Stimulated activated CD8-positive, alpha-beta memory T cell treated with anti-CD3 and anti-CD28 coated beads, Interleukin-15, amount 100 ng/mL, for 48 hours (primary cell): ENCODE measurements around the gene USP2.

Experiments
- DNase-seq, 2 donors: peaks; one replicate each; pipeline ENCODE4 v3.0.0-alpha.2; 2020; ENCODE audit warnings: low read depth in 2 of 2

USP2 gene

GRCh38 chr11:119363851-119364590 lies 17.5 kb downstream of the USP2 start:
- DNase-seq = peak; percentile 34 to 39

- no peak for DNase-seq
Measured at GRCh38 chr11:119363081-119363850, 18.2 kb downstream of the USP2 start.

- no peak for DNase-seq
Measured at GRCh38 chr11:119362741-119363080, 18.8 kb downstream of the USP2 start.

DNA sequence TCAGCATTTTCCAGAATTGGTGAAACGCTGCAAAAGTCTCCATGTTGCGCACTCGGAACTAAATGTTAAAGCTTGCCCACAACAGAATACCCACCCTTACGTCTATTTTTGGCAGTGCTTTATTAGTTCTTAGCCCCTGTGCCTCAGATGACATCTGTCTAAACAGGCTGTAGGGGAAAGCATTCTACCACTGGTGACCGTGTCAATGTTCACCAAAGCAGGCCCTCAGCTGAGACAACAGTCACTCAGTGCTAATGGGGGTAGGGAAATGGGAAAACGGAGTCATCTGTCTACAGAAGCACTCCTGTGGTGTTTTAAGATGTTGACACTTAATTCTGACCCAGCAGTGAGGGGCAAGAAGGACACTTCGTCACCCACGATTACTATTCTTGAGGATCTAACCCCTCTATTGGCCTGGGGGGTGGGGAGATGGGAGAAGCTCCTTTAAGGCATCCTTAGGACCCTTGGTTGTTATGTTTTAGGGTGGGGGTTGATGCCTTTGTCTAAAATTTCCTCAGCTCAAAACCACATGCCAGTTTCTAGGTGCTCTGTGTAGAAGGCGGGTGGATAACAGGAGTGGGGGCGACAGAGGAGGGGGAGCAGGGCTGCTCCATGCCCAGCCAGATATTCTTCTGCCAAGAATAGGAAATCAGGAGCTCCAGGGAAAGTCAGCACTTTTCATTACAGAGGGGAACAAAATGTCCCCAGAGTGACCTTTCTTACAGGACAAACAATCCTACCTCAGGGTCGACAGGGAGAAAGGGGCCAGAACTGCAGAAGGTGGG lies 19.4 kb downstream of the USP2 start:
- no peak for DNase-seq

- DNase-seq = peak in 1 of 2 donors; percentile 70
Measured at GRCh38 chr11:119361056-119361787, 20.3 kb downstream of the USP2 start.

GRCh38 chr11:119359365-119360214 lies 21.9 kb downstream of the USP2 start:
- no peak for DNase-seq

DNA sequence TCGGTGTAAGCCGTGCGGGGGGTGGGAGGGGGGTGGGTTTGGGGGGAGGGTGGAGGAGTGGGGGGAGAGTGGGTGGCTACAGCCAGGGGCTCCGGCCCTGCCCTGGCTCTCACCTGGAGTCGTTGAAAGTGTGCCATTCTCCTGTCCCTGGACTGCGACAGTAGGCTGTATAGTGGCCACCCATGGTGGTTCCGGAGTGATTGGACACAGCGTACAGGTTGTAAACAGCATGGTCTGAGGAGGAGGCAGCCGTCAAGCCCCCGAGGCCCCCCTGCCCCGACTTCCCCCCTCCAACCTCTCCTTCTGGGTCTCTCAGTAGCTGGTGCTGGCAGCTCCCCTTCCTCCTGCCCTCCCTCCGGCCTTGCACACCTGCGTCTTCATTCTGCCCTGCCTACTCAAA lies 24.4 kb downstream of the USP2 start:
- DNase-seq = no peak

DNA sequence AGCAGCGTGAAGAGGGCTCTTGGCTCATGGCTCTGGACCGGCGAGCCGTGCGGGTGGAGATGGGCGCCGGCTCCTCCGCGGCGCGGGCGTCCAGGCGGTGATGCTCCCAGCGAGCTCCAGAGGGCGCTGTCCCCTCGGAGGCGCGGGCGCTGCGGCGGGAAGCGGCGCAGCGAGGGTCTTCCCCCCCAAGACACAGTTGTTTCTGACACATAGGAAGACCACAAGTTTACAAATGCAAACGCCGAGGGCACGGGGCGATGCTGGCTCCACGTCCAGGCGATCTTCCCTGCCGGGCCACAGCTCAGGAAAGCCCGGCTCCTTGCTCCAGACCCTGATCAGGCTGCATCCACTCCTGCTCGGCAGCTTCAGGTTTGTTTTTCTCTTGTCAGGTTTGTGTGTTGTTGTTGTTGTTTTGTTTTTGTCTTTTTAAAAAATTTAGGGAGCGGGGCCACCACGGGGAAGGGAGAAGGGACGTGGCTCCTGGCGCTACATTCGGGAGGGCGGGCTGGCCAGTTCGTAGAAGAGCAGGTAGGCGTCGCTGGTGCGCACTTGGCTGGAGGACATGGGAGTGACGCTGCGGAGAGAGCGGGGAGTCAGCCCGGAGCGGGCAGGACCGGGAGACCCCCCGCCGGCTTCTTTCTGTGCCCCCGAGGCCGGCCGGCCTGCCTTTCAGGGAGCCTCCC lies 25.0 kb downstream of the USP2 start:
- peak; percentile 38 to 56 for DNase-seq

DNA sequence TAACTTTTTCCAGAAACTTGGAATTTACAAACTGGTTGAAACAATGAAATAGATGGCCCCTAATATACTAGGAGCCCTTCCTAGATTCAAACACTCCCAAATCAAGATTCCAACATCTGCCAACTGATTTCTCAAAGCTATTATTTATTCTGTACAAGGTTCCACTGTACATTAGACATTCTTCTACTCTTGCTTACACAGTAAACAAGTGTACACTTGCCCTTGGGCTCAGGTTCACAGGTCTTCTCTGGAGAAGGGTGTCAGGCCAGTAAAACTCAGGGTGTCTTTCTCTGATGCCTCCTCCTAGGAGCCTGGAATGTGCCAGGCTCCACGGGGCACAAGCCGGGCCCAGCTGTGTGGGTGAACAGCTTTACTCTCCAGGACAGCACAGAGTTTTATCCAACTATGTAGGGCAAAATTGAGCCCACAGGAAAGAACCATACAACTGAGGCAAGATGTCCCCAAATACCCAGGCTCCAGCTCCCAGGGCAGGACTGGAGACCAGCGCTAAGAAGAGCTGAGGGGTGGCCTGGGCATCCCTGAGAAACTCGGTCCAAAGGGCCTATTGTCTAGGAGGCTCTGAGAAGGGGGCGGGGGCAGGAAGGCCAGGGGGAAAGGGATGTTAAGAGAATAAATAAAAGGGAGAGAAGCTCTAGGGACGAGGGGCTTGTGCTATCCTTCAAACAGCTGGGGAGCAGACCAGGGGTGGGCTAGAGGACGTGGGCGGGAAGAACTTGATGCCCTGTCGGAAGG lies 26.2 kb downstream of the USP2 start:
- no peak for DNase-seq

DNA sequence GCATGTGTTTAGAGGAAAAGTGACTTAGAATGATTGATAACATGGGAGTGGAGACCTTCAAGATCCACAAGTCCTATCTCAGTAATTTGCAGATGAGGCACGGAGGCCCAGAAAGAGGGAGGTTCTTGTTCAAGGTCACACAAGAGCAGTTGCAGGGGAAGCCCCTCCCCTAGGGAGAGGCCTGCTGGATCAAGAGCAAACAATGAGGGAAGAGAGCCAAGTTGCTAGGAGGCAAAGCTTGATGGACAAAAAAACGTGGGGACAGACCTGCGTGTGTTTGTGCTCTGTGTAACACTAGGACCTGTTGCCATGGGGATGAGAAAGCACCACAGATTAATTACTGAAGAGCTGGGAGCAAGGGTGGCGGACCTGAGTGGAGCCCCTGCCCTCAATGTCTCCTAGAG lies 28.6 kb downstream of the USP2 start:
- DNase-seq = no peak

GRCh38 chr11:119351232-119351631 lies 30.3 kb downstream of the USP2 start:
- no peak for DNase-seq

DNA sequence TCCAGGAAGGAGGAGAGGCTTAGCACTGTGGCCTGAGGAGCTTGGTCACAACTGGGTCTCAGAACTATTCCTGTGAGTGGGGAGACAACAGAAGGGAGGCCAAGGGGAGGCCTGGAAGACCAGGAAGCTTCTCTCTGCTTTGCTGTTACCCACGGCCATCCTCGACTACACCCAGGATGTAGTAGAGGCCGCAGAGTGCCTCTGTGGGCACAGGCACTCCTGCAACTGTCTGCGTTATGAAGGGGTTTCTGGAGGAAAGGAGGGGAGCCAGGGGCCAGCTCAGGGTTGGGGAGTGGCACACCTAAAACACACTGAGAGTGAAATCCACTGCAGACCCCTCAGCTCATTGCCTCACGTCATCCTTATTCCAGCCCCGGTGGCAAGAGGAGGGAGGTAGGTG lies 31.2 kb downstream of the USP2 start:
- no peak for DNase-seq

- no peak for DNase-seq
Measured at GRCh38 chr11:119347940-119348605, 33.4 kb downstream of the USP2 start.

DNA sequence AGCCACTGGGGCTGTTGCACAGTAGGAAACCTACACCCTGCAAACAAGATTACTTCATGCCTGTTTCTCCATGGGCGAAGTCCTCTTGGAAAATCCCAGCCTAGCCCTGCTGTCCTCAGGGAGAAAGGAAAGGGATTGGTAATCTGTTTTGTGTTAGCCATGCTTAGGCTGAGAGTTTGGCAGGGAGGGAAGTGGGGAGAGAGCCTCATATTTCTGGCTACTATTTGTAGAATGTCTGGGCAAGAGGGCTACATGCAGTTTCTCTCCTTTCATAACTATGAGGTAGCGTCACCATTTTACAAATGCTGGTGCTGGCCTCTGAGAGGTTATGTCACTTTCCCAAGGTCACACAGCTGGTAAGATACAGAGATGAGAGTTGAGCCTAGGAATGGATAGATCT lies 34.2 kb downstream of the USP2 start:
- no peak for DNase-seq

DNA sequence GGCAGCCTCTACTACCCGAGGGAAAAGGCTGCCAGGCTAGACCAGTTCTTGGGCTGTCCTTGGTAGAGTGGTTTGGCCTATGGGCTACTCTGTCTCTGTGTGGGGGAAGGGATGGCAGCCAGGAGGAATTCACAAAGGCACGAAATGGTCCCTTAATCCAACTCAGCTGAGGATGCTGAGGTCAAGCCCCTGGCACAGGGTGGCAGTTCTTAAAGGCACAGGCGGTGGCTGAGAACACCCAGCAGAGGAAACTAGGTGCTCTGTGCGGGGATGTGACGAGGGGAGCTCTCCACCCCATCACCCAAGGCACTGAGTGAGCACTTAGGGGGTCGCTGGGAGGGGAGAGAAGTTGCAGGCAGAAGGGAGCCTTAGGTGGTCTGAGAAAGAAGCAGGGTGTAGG lies 34.9 kb downstream of the USP2 start, which contains the start of gene MFRP:
Gene MFRP (minus strand): TSS at position 101 of the 400 bp plus-strand sequence. CDS start 192 bp downstream, outside the sequence.
- DNase-seq = no peak

GRCh38 chr11:119345685-119346084 lies 35.8 kb downstream of the USP2 start:
- DNase-seq = no peak

DNA sequence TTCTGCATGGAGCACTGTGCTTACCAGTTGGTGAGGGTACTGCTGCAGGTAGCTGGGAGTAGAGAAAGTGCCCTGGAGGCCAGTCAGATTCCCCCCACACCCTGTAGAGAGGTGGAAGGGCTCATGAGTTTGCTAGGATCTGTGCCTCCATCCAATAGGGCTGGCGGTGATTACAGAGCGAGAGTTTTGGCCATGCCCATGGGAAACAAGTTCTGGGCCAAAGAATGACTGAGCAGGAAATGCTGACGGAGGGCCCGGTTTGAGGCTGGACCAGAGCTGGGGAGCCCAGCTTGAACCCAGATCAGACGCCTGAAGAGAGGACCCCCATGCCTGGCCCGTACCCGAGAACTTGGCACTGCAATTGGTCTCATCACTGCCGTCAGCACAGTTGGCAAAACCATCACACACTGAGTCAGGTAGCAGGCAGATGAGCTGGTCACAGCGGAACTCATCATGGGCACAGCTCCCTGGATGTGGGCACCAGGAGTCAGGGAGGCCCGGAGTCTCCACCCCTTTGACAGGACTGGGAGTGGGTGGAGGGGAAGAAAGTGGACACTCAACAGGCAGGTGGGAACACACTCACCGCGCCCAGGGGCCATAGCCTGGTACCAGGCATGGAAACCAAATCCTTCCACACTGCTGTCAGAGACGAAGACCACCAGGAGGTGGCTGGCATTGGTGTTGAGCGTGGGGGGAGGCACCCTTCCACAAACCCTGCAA lies 37.0 kb downstream of the USP2 start:
- DNase-seq = no peak

GRCh38 chr11:119343726-119344125 lies 37.8 kb downstream of the USP2 start:
- no peak for DNase-seq
